Fibroblast of lung (primary cell): ENCODE results near the gene SV2A. TPM values are rescaled to one million over a fixed set of nuclear protein-coding genes. Genes with fewer than 3 reads are reported as not detected.

Source experiments
- DNase-seq, 2 donors: peaks; one replicate each; pipeline versions ENCODE4 v3.0.0 to v3.0.0-alpha.2; 2010; ENCODE audit warnings: low read depth in 2 of 2
- H2AFZ ChIP-seq: 2 replicates; pipeline ENCODE4 v1.5.1; 2012; ENCODE audit warnings: low read length, control low read depth, inconsistent platforms
- H3K27ac ChIP-seq: 2 replicates; pipeline ENCODE4 v1.5.1; 2011; ENCODE audit warnings: low read length, control low read depth; ENCODE audit not compliant: insufficient read depth
- H3K27me3 ChIP-seq: 2 replicates; pipeline ENCODE4 v1.5.1; 2011; ENCODE audit warnings: mild to moderate bottlenecking, low read length; ENCODE audit not compliant: control insufficient read depth, insufficient read depth
- H3K36me3 ChIP-seq: 2 replicates; pipeline ENCODE4 v1.5.1; 2011; ENCODE audit warnings: low read length; ENCODE audit not compliant: control insufficient read depth, insufficient read depth
- H3K4me1 ChIP-seq: 2 replicates; pipeline ENCODE4 v1.5.1; 2011; ENCODE audit warnings: low read length; ENCODE audit not compliant: control insufficient read depth, insufficient read depth; ENCODE audit errors: extremely low read depth
- H3K4me2 ChIP-seq: 2 replicates; pipeline ENCODE4 v1.5.1; 2011; ENCODE audit warnings: low read length, control low read depth; ENCODE audit not compliant: insufficient read depth; ENCODE audit errors: extremely low read depth
- H3K4me3 ChIP-seq, 4 experiments: fragments of 200-600 bp in 1 of 4; sonication (generic) in 1 of 4; replicated peaks in 1 of 4; 2 replicates each; pipeline ENCODE4 v1.5.1; 2011 to 2016; ENCODE audit warnings: low read length in 4 of 4, low read depth in 3 of 4, mild to moderate bottlenecking in 3 of 4, control low read depth in 2 of 4, inconsistent platforms in 1 of 4, mixed read lengths in 1 of 4; ENCODE audit not compliant: insufficient read depth in 1 of 4; ENCODE audit errors: control extremely low read depth in 1 of 4
- H3K79me2 ChIP-seq: 2 replicates; pipeline ENCODE4 v1.5.1; 2012; ENCODE audit warnings: mild to moderate bottlenecking, low read length, inconsistent platforms; ENCODE audit not compliant: control insufficient read depth, insufficient read depth
- H3K9ac ChIP-seq: 2 replicates; pipeline ENCODE4 v1.5.1; 2011; ENCODE audit warnings: mild to moderate bottlenecking, low read length, control low read depth; ENCODE audit not compliant: insufficient read depth
- H3K9me3 ChIP-seq: 2 replicates; pipeline ENCODE4 v1.5.1; 2012; ENCODE audit warnings: low read depth, low read length; ENCODE audit not compliant: control insufficient read depth, insufficient read depth
- H4K20me1 ChIP-seq: 2 replicates; pipeline ENCODE4 v1.5.1; 2011; ENCODE audit warnings: low read length; ENCODE audit not compliant: control insufficient read depth, insufficient read depth; ENCODE audit errors: extremely low read depth
- CTCF ChIP-seq, 2 donors: IDR thresholded peaks in 1 of 2; conservative IDR thresholded peaks in 1 of 2; 1 replicate in 1 of 2; 2 replicates in 1 of 2; pipeline ENCODE4 v1.5.1; 2011 to 2012; ENCODE audit warnings: low read length in 2 of 2, control low read depth in 1 of 2, inconsistent platforms in 1 of 2, low read depth in 1 of 2, mild to moderate bottlenecking in 1 of 2
- EZH2 ChIP-seq: IDR thresholded peaks from 2 replicates; pipeline ENCODE4 v1.5.1; 2012; ENCODE audit warnings: low read length, control low read depth, mild to moderate bottlenecking; ENCODE audit errors: missing control alignments
- polyA plus RNA-seq, 2 donors: library from polyadenylated mRNA; depleted of rRNA in 1 of 2; stranded (reverse) in 1 of 2; unstranded in 1 of 2; fragments of >200 nt; gene quantifications; 2 replicates each; pipeline ENCODE4 v1.2.1, GENCODE V29; 2011 to 2012; ENCODE audit warnings: missing spikeins in 1 of 2
- total RNA-seq: library from RNA; depleted of rRNA; stranded (reverse); fragments of >200 nt; gene quantifications from 2 replicates; pipeline ENCODE4 v1.2.1, GENCODE V29; 2014

Gene SV2A
- total and polyA plus RNA-seq, 2 donors (not counting 1 experiment from before 2014, with no cell fraction given): 35.8 to 39.6 TPM

DNA sequence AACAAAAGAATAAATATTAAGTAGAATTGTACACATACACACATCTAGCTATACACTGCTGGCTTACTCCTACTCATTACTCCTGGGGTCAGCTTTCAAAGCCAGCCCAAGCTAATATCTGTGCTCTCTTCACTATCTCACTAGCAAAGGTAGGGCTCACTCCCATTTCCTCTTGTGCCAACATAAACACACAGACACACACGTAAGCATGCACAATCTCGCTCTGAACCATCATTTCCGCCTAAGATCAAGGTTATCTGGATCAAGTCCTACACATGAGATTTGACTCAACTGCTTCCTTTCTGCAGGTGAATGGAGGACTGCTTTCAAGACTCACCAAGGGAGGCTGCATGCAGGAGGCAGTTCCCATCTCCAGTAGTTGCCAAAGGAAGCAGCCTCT, 47.8 kb upstream of the SV2A start:
- H3K9ac ChIP-seq: no peak overlapping the region
- TF ChIP-seq EZH2 (no peak), CTCF (conservative IDR thresholded peaks at IDR 0.05 in 1 of 2, IDR thresholded peaks at IDR 0.05 in 1 of 2; ENCODE audit: low read depth in 1 of 2, low read length in 2 of 2) (no peak)
- H3K4me1 ChIP-seq: no peaks in the 10 kb centered on the region
- H3K27ac ChIP-seq: no peak overlapping the region
- no peak overlapping the region for H3K4me3 ChIP-seq
- H4K20me1 ChIP-seq: no peaks in the 10 kb centered on the region
- H3K27me3 ChIP-seq: no peaks in the 10 kb centered on the region
- DNase-seq: no peak
- H3K79me2 ChIP-seq: no peaks in the 10 kb centered on the region
- H3K4me2 ChIP-seq: no peak overlapping the region
- H3K9me3 ChIP-seq: no peaks in the 10 kb centered on the region
- H2AFZ ChIP-seq: no peak overlapping the region
- H3K36me3 ChIP-seq: peaks cover 6% of the 10 kb centered on the region

- no peak overlapping the region for H3K27ac ChIP-seq
- no peaks in the 10 kb centered on the region for H3K9me3 ChIP-seq
- H2AFZ ChIP-seq: no peak overlapping the region
- no peaks in the 10 kb centered on the region for H3K27me3 ChIP-seq
- H3K4me3 ChIP-seq: no peak overlapping the region
- H3K4me2 ChIP-seq: no peak overlapping the region
- no peaks in the 10 kb centered on the region for H3K4me1 ChIP-seq
- TF ChIP-seq CTCF (conservative IDR thresholded peaks at IDR 0.05 in 1 of 2, IDR thresholded peaks at IDR 0.05 in 1 of 2; ENCODE audit: low read depth in 1 of 2, low read length in 2 of 2) (no peak), EZH2 (no peak)
- no peaks in the 10 kb centered on the region for H3K79me2 ChIP-seq
- H4K20me1 ChIP-seq: no peaks in the 10 kb centered on the region
- H3K9ac ChIP-seq: no peak overlapping the region
- DNase-seq: peak in 1 of 2 donors; percentile 13
- peaks cover 8% of the 10 kb centered on the region for H3K36me3 ChIP-seq
Observed at GRCh38 chr1:149963358-149963757, 45.7 kb upstream of the SV2A start.

DNA sequence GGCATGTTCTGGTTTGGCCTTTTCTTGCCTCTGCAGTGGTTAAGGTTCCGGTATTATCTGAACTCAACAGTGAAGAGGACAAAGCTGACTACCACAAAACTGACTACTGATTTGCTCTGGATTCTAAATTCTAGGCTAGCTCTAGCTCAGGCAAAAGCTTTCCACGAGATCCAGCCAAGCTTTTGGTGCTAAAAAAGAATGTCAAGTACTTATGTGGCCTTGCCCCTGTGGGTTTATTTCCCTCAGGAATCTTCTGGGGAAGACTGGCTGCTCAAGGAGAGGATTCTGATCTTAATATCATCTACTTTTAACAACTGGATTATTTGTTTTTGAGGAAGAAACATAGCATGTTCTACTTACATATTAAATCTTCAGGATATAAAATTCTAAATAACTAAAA, 45.1 kb upstream of the SV2A start:
- no peaks in the 10 kb centered on the region for H3K4me1 ChIP-seq
- DNase-seq: peak in 1 of 2 donors; percentile 74
- H3K27ac ChIP-seq: no peak overlapping the region
- H4K20me1 ChIP-seq: no peaks in the 10 kb centered on the region
- no peak overlapping the region for H3K9ac ChIP-seq
- no peaks in the 10 kb centered on the region for H3K27me3 ChIP-seq
- TF ChIP-seq EZH2: no peak
- no peak for TF ChIP-seq CTCF (conservative IDR thresholded peaks at IDR 0.05 in 1 of 2, IDR thresholded peaks at IDR 0.05 in 1 of 2; ENCODE audit: low read depth in 1 of 2, low read length in 2 of 2)
- no peak overlapping the region for H3K4me3 ChIP-seq
- H3K4me2 ChIP-seq: no peak overlapping the region
- H3K79me2 ChIP-seq: no peaks in the 10 kb centered on the region
- H3K9me3 ChIP-seq: no peaks in the 10 kb centered on the region
- peaks cover 10% of the 10 kb centered on the region for H3K36me3 ChIP-seq
- H2AFZ ChIP-seq: no peak overlapping the region
